Thyroid gland (tissue), 4 donors: ENCODE results near the gene AURKB. TPM values are rescaled to one million over a fixed set of nuclear protein-coding genes. Genes with fewer than 3 reads are reported as not detected.

Experiments
- DNase-seq, 2 donors: peaks; one replicate each; pipeline ENCODE4 v3.0.0-alpha.2; 2019
- H3K27ac ChIP-seq, 3 donors: fragments of 200-600 bp; sonication (generic); 1 replicate in 2 of 3; 2 replicates in 1 of 3; pipeline ENCODE4 v1.5.1; 2016 to 2019; ENCODE audit warnings: mild to moderate bottlenecking in 1 of 3, moderate library complexity in 1 of 3
- H3K27me3 ChIP-seq: fragments of 200-600 bp; sonication (generic); one replicate; pipeline ENCODE4 v1.5.1; 2019
- H3K36me3 ChIP-seq, 2 donors: fragments of 200-600 bp; sonication (generic); one replicate each; pipeline ENCODE4 v1.5.1; 2016 to 2019
- H3K4me1 ChIP-seq, 2 donors: fragments of 200-600 bp; sonication (generic); one replicate each; pipeline ENCODE4 v1.5.1; 2017 to 2019
- H3K4me3 ChIP-seq, 3 donors: fragments of 200-600 bp; sonication (generic); replicated peaks in 1 of 3; 1 replicate in 2 of 3; 2 replicates in 1 of 3; pipeline ENCODE4 v1.5.1; 2016; ENCODE audit warnings: mild to moderate bottlenecking in 1 of 3
- H3K9me3 ChIP-seq: fragments of 200-600 bp; sonication (generic); one replicate; pipeline ENCODE4 v1.5.1; 2017
- POLR2A ChIP-seq, 2 donors: fragments of 450-650 bp; IDR thresholded peaks; one replicate each; pipeline ENCODE4 v1.6.1; 2017; ENCODE audit warnings: antibody characterized with exemption in 2 of 2, mild to moderate bottlenecking in 2 of 2, moderate library complexity in 1 of 2
- whole genome bisulfite sequencing, 2 donors: methylation state at CpG; one replicate each; pipeline ENCODE4 v1.1.5; 2017; 5-methylcytosine and 5-hydroxymethylcytosine counted together
- intact Hi-C: fragments of 100-400 bp; cut with DNase I; formaldehyde crosslinking; loops from one replicate; pipeline ENCODE4 v1.15.1; 2023
- microRNA counts, 2 donors: library from miRNA; unstranded; fragments of <30 nt; microRNA quantifications; one replicate each; lab custom pipeline; 2016 to 2017
- microRNA-seq: library from miRNA; unstranded; fragments of <30 nt; microRNA quantifications from one replicate; pipeline ENCODE4, GENCODE V29; 2016
- total RNA-seq, 4 donors: library from RNA; depleted of rRNA; stranded (reverse); fragments of >200 nt; gene quantifications; one replicate each; pipeline ENCODE4 v1.2.3, GENCODE V29; 2016
- TF ChIP-seq, protein P1 (sequence below), 6 experiments: fragments of 200-600 bp in 3 of 6; fragments of 450-650 bp in 3 of 6; sonication (generic) in 3 of 6; IDR thresholded peaks; one replicate each; pipeline ENCODE4 v1.5.1; 2016 to 2019; ENCODE audit warnings: antibody characterized with exemption in 6 of 6, mild to moderate bottlenecking in 2 of 6, inconsistent platforms in 1 of 6, moderate library complexity in 1 of 6

Gene AURKB
- total RNA-seq, 4 donors from 2014 or later: 6.0 TPM; not detected in 3

DNA sequence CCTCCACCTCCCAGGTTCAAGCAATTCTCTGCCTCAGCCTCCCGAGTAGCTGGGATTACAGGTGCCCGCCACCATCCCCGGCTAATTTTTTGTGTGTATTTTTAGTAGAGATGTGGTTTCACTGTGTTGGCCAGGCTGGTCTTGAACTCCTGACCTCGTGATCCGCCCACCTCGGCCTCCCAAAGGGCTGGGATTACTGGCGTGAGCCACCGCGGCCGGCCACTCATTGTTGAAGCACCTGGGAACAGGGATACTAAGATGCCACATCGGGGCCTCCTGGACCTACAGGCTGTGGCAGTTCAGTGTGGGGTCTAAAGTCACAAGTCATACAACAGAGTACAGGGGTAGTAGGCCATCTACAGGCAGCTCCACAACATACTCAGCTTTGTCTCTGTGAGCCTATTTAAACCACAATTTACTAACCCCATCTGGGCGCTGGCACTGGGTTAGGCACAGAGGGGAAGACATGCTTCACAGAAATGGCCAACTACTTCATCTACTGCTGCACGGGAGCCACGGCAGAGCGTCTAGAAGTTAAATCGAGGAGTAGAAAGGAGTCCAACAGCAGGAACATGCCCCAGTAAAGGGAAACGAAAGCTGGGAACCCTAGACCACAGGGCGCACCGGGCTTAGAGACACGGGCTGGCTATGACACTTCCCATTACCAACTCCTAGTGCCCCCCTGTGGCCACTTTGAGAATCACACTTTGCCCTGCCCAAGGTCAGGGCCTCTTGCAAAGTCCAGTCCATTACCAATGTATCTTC, 51.9 kb downstream of the AURKB start:
- TF ChIP-seq POLR2A (IDR thresholded peaks at IDR 0.05): peak in 1 of 2 donors; percentile 14
- TF ChIP-seq, protein P1, sequence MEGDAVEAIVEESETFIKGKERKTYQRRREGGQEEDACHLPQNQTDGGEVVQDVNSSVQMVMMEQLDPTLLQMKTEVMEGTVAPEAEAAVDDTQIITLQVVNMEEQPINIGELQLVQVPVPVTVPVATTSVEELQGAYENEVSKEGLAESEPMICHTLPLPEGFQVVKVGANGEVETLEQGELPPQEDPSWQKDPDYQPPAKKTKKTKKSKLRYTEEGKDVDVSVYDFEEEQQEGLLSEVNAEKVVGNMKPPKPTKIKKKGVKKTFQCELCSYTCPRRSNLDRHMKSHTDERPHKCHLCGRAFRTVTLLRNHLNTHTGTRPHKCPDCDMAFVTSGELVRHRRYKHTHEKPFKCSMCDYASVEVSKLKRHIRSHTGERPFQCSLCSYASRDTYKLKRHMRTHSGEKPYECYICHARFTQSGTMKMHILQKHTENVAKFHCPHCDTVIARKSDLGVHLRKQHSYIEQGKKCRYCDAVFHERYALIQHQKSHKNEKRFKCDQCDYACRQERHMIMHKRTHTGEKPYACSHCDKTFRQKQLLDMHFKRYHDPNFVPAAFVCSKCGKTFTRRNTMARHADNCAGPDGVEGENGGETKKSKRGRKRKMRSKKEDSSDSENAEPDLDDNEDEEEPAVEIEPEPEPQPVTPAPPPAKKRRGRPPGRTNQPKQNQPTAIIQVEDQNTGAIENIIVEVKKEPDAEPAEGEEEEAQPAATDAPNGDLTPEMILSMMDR (IDR thresholded peaks at IDR 0.05): peak; percentile 79 to 94 (median 90)
- DNase-seq: peak; percentile 94 to 96
- Histone ChIP-seq H3K27ac (peak overlapping the region; percentile 23 to 100 (median 98)), H3K36me3 (peaks cover 0 to 13% of the 10 kb centered on the region in 2 donors), H3K4me1 (peaks cover 27 to 54% of the 10 kb centered on the region in 2 donors), H3K27me3 (no peaks in the 10 kb centered on the region), H3K4me3 (no peak overlapping the region), H3K9me3 (no peaks in the 10 kb centered on the region)
- intact Hi-C loops: no loop called here
- WGBS, 2 donors: 42% methylated on average over 18 to 20 of the region's 20 CpGs

- Histone ChIP-seq H3K36me3 (peaks cover 4 to 13% of the 10 kb centered on the region in 2 donors), H3K4me3 (peak overlapping the region; percentile 63 to 100 (median 81)), H3K27ac (peak overlapping the region; percentile 98 to 100 (median 100)), H3K9me3 (no peaks in the 10 kb centered on the region), H3K27me3 (no peaks in the 10 kb centered on the region), H3K4me1 (peaks cover 30 to 54% of the 10 kb centered on the region in 2 donors)
- TF ChIP-seq POLR2A (IDR thresholded peaks at IDR 0.05): peak; percentile 100
- TF ChIP-seq, protein P1 (IDR thresholded peaks at IDR 0.05): no peak
- 1% methylated on average over 30 to 50 of the region's 59 CpGs for WGBS, 2 donors
- DNase-seq: peak; percentile 100
- intact Hi-C loops: no loop called here
These were observed 54.0 kb downstream of the AURKB start for GRCh38 chr17:8156246-8156992.

DNA sequence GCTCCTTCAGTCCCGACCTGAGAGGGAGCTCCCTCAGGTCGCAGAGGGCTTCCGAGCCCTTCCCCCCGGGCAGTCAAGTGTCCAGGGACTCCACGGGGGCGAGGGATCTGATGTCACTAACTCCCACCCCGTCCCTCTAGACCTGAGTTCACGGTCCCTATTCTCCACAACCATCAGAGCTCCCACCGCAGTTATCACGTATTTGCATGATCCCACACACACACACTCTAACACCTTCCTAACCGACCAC, 54.5 kb downstream of the AURKB start:
- 1 to 3% methylated on average over 11 of the region's 11 CpGs for WGBS, 2 donors

GRCh38 chr17:8155231-8155995, 55.0 kb downstream of the AURKB start:
- 17 to 20% methylated on average over 14 of the region's 14 CpGs for WGBS, 2 donors
- H3K4me1 ChIP-seq: peaks cover 31 to 55% of the 10 kb centered on the region in 2 donors
- intact Hi-C loops: no loop called here

More for the DNA sequence above, 54.5 kb downstream of the AURKB start:
- TF ChIP-seq POLR2A (IDR thresholded peaks at IDR 0.05): no peak
- TF ChIP-seq, protein P1 (IDR thresholded peaks at IDR 0.05): no peak
- no peaks in the 10 kb centered on the region for H3K27me3 ChIP-seq
- peak overlapping the region; percentile 98 to 100 (median 100) for H3K27ac ChIP-seq
- peaks cover 4 to 8% of the 10 kb centered on the region in 2 donors for H3K36me3 ChIP-seq
- intact Hi-C loops: no loop called here
- DNase-seq: no peak
- H3K4me1 ChIP-seq: peaks cover 29 to 54% of the 10 kb centered on the region in 2 donors
- no peaks in the 10 kb centered on the region for H3K9me3 ChIP-seq
- H3K4me3 ChIP-seq: peak overlapping the region; percentile 63 to 100 (median 81)

More at GRCh38 chr17:8155231-8155995, 55.0 kb downstream of the AURKB start:
- peaks cover 8 to 9% of the 10 kb centered on the region in 2 donors for H3K36me3 ChIP-seq
- TF ChIP-seq, protein P1 (IDR thresholded peaks at IDR 0.05): no peak
- peak; percentile 39 to 92 for TF ChIP-seq POLR2A (IDR thresholded peaks at IDR 0.05)
- peak overlapping the region; percentile 98 to 100 (median 100) for H3K27ac ChIP-seq
- H3K27me3 ChIP-seq: no peaks in the 10 kb centered on the region
- DNase-seq: peak; percentile 81 to 82
- H3K9me3 ChIP-seq: no peaks in the 10 kb centered on the region
- H3K4me3 ChIP-seq: peak overlapping the region; percentile 63 to 100 (median 81)

MicroRNAs encoded within 50 kb of the gene (microRNA counts, 767-probe panel; counts per million panel counts)
- microRNA hsa-miR-4521 (lab: Ali Mortazavi, UCI): 0 to 2,010 counts per million in 2 donors

Small RNAs within 50 kb of the gene (microRNA-seq; reads per million reads assigned to microRNA genes)
- 2.2 reads per million for gene MIR4521

Other genes starting within 250 kb of the AURKB start
- gene GUCY2D, start 208.0 kb downstream of the AURKB start, total RNA-seq: not detected
- gene ALOX15B, start 171.5 kb downstream of the AURKB start, total RNA-seq: 1 to 10 TPM in 3 of 4 donors, under 1 TPM in 1; 0.67 to 3.3 (median 1.1) TPM
- not detected for gene ALOX12B, start 122.9 kb downstream of the AURKB start, total RNA-seq
- gene ALOXE3, start 92.1 kb downstream of the AURKB start, total RNA-seq: not detected
- gene HES7, start 86.5 kb downstream of the AURKB start, total RNA-seq: 1 to 10 TPM in 1 of 4 donors, not detected in 3; 1.7 TPM
- 100 to 1,000 TPM in 3 of 4 donors, 10 to 100 TPM in 1; 85.2 to 148 (median 137) TPM for gene PER1, start 58.2 kb downstream of the AURKB start, total RNA-seq
- 10 to 100 TPM; 30.6 to 35.2 (median 33.4) TPM for gene VAMP2, start 47.6 kb downstream of the AURKB start, total RNA-seq
- gene TMEM107, start 34.2 kb downstream of the AURKB start, total RNA-seq: 10 to 100 TPM; 19.7 to 34.7 (median 32.2) TPM
- gene BORCS6, start 20.4 kb downstream of the AURKB start, total RNA-seq: 10 to 100 TPM in 3 of 4 donors, 1 to 10 TPM in 1; 7.7 to 17.0 (median 15.5) TPM
- 10 to 100 TPM; 19.2 to 40.3 (median 21.2) TPM for gene CTC1, start 37.5 kb upstream of the AURKB start, total RNA-seq
- gene PFAS, start 38.7 kb upstream of the AURKB start, total RNA-seq: 10 to 100 TPM; 14.8 to 39.5 (median 18.3) TPM
- gene RANGRF, start 78.1 kb upstream of the AURKB start, total RNA-seq: 10 to 100 TPM; 18.9 to 30.2 (median 22.4) TPM
- gene SLC25A35, start 84.8 kb upstream of the AURKB start, total RNA-seq: 10 to 100 TPM in 1 of 4 donors, 1 to 10 TPM in 3; 2.9 to 12.7 (median 5.9) TPM
- gene ARHGEF15, start 99.7 kb upstream of the AURKB start, total RNA-seq: 1 to 10 TPM; 4.3 to 9.8 (median 6.8) TPM
- not detected for gene ODF4, start 129.3 kb upstream of the AURKB start, total RNA-seq
- gene RPL26, start 172.6 kb upstream of the AURKB start, total RNA-seq: 1,000 to 10,000 TPM; 2,728 to 5,465 (median 3,162) TPM
- gene RNF222, start 187.3 kb upstream of the AURKB start, total RNA-seq: not detected
- 10 to 100 TPM; 56.0 to 77.7 (median 59.5) TPM for gene NDEL1, start 225.3 kb upstream of the AURKB start, total RNA-seq